DOHH2 (cell line): Measurements from ENCODE around the gene SWT1.

Source experiments
- H3F3A ChIP-seq: fragments of 200-600 bp; sonication (generic), shearing (Covaris generic); 2 replicates; pipeline ENCODE4 v1.6.0; 2016; ENCODE audit warnings: antibody characterized with exemption, mild to moderate bottlenecking; ENCODE audit not compliant: control insufficient read depth, insufficient read depth
- H3K27ac ChIP-seq: fragments of 200-600 bp; sonication (generic); 2 replicates; pipeline ENCODE4 v1.5.1; 2014; ENCODE audit warnings: low read depth, mild to moderate bottlenecking, low read length, moderate library complexity
- H3K27me3 ChIP-seq: fragments of 200-600 bp; sonication (generic); 2 replicates; pipeline ENCODE4 v1.6.1; 2014; ENCODE audit warnings: mild to moderate bottlenecking, low read length, mixed read lengths; ENCODE audit not compliant: control insufficient read depth
- H3K36me3 ChIP-seq: fragments of 200-600 bp; sonication (generic); 2 replicates; pipeline ENCODE4 v1.6.1; 2014; ENCODE audit warnings: mild to moderate bottlenecking, low read length, moderate library complexity, mixed read lengths; ENCODE audit not compliant: control insufficient read depth
- H3K4me1 ChIP-seq: fragments of 200-600 bp; sonication (generic); 2 replicates; pipeline ENCODE4 v1.6.1; 2014; ENCODE audit warnings: mild to moderate bottlenecking, low read length, mixed read lengths; ENCODE audit not compliant: control insufficient read depth
- H3K4me2 ChIP-seq: fragments of 200-600 bp; sonication (generic); 2 replicates; pipeline ENCODE4 v1.6.0; 2014; ENCODE audit warnings: mild to moderate bottlenecking, low read length, moderate library complexity
- H3K4me3 ChIP-seq: fragments of 200-600 bp; sonication (generic); 2 replicates; pipeline ENCODE4 v1.5.1; 2014; ENCODE audit warnings: mild to moderate bottlenecking, low read length, mixed read lengths
- H3K79me2 ChIP-seq: fragments of 200-600 bp; sonication (generic); 2 replicates; pipeline ENCODE4 v1.6.1; 2014; ENCODE audit warnings: mild to moderate bottlenecking, low read length, mixed read lengths; ENCODE audit not compliant: control insufficient read depth
- H3K9me2 ChIP-seq: fragments of 200-600 bp; sonication (generic); replicated peaks from 2 replicates; pipeline ENCODE4 v1.6.1; 2014; ENCODE audit warnings: mild to moderate bottlenecking, low read length, mixed read lengths; ENCODE audit not compliant: control insufficient read depth
- H3K9me3 ChIP-seq: fragments of 200-600 bp; sonication (generic); 2 replicates; pipeline ENCODE4 v1.6.1; 2014; ENCODE audit warnings: antibody characterized with exemption, low read length, mixed read lengths; ENCODE audit not compliant: control insufficient read depth, insufficient read depth
- H4K20me1 ChIP-seq: fragments of 200-600 bp; sonication (generic); 2 replicates; pipeline ENCODE4 v1.6.0; 2014; ENCODE audit warnings: low read depth, mild to moderate bottlenecking, antibody characterized with exemption, low read length, moderate library complexity; ENCODE audit not compliant: control insufficient read depth, insufficient read depth
- CTCF ChIP-seq: fragments of 200-600 bp; sonication (generic); IDR thresholded peaks from one replicate; pipeline ENCODE4 v1.5.1; 2014; ENCODE audit warnings: antibody characterized with exemption, mild to moderate bottlenecking, low read depth, low read length; ENCODE audit not compliant: poor library complexity, severe bottlenecking
- EZH2phosphoT487 ChIP-seq: fragments of 200-600 bp; sonication (generic); IDR thresholded peaks from 2 replicates; pipeline ENCODE4 v1.6.1; 2017; ENCODE audit warnings: borderline replicate concordance, mild to moderate bottlenecking, antibody characterized with exemption, low read length, moderate library complexity, mixed read lengths

SWT1 gene

DNA sequence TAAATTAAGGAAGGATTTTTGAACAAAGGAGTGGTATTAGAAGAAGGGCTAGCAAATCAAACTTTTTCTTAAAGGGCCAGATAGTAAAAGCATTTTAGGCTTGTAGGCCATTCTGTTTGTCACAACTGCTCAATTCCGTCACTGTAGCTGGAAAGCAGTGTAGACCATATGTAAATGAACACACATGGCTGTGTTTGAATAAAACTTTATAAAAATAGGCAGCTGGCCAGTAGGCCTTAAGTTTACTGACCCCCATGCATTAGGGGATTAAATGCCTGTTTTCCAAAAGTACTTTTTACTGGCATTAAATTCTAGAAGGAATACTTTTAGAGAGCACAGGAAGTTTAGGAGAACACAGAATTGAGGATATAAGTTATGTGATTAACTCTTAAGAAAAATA, 151.2 kb downstream of the SWT1 start:
- Histone ChIP-seq H3K4me3 (no peak overlapping the region), H3F3A (no peaks in the 10 kb centered on the region), H3K4me1 (peaks cover 14% of the 10 kb centered on the region), H3K79me2 (peaks cover 44% of the 10 kb centered on the region), H3K9me2 (no peaks in the 10 kb centered on the region), H3K36me3 (peaks cover 98% of the 10 kb centered on the region), H3K9me3 (no peaks in the 10 kb centered on the region), H4K20me1 (peaks cover 18% of the 10 kb centered on the region), H3K27ac (no peak overlapping the region), H3K27me3 (no peaks in the 10 kb centered on the region), H3K4me2 (no peak overlapping the region)
- TF ChIP-seq CTCF: no peak
- no peak for TF ChIP-seq EZH2phosphoT487

DNA sequence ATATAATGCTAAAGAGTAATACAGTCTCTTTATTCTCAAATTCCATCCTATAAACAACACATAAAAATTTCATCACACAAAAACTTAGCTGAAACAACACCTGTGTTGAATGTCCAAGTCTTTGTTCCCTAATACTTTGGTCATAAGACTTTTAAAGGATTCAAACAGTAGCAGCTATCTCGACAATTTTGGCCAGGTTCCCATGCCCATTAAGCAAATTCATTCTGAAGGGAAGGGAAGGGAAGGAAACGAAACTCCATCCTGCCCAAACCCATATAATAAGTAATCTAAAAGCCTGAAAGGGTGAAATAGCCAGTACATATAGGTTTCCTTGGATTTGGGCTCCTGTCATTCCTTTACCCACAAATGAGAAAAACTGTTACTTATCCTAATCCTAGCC, 152.6 kb downstream of the SWT1 start:
- Histone ChIP-seq H3K27ac (no peak overlapping the region), H3K9me2 (no peaks in the 10 kb centered on the region), H3K4me3 (no peak overlapping the region), H4K20me1 (peaks cover 28% of the 10 kb centered on the region), H3K36me3 (peaks cover 92% of the 10 kb centered on the region), H3K27me3 (no peaks in the 10 kb centered on the region), H3K4me1 (peaks cover 29% of the 10 kb centered on the region), H3F3A (no peaks in the 10 kb centered on the region), H3K9me3 (no peaks in the 10 kb centered on the region), H3K79me2 (peaks cover 58% of the 10 kb centered on the region), H3K4me2 (no peak overlapping the region)
- no peak for TF ChIP-seq EZH2phosphoT487
- no peak for TF ChIP-seq CTCF

DNA sequence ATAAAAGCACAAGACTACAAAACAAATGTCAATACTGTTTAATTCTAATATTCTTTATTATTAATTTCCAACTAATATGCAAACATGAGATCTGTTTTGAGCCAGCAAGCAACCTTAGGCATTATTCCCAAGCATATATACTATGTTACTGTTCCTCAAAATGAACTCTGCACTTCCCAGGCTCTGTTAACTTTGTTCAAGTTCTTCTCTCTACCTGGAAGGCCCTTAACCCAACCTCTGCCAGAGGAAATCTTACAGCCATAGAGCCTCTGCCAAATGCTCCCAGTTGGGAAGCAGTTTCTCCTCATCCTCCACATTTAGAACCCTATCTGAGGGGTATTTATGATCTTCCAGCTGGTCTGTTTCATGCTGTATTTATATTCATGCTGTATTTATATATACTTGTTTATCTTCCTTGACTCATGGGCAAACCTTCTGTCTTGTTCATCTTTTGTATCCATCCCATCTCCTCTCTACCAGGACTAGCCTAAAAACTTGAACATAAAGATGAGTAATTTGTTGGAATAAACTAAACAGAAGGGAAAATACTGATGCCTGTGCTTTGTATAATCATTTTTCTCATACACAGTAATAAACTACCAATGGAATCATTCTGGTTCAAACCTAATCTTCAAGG, 154.7 kb downstream of the SWT1 start:
- peaks cover 90% of the 10 kb centered on the region for H3K36me3 ChIP-seq
- H3K4me2 ChIP-seq: peak overlapping the region; percentile 79; the same call in 1 of the 2 replicates

More for the DNA sequence above, 154.7 kb downstream of the SWT1 start:
- Histone ChIP-seq H3K9me3 (no peaks in the 10 kb centered on the region), H3F3A (no peaks in the 10 kb centered on the region), H3K4me1 (peaks cover 39% of the 10 kb centered on the region), H3K79me2 (peaks cover 80% of the 10 kb centered on the region), H3K4me3 (no peak overlapping the region), H4K20me1 (peaks cover 41% of the 10 kb centered on the region), H3K9me2 (no peaks in the 10 kb centered on the region), H3K27me3 (no peaks in the 10 kb centered on the region), H3K27ac (no peak overlapping the region)
- no peak for TF ChIP-seq EZH2phosphoT487
- no peak for TF ChIP-seq CTCF
